ENCODE data around the gene CNPPD1.

GRCh38 chr2:219180961-219181360 lies 4.2 kb upstream of the CNPPD1 start:
- no peak for TF ChIP-seq CTCF (IDR thresholded peaks at IDR 0.05)
- no peak for TF ChIP-seq POLR2A (IDR thresholded peaks at IDR 0.05)
- TF ChIP-seq POLR2AphosphoS5 (IDR thresholded peaks at IDR 0.05), result no peak
- TF ChIP-seq EP300 (IDR thresholded peaks at IDR 0.05), result no peak
